Measurements from ENCODE around the gene NCK2. TPM values are rescaled to one million over a fixed set of nuclear protein-coding genes. Genes with fewer than 3 reads are reported as not detected.

NCK2 gene
- polyA plus RNA-seq, 1 of the 3 experiments (the other 2 are of a cell fraction): 42.8 TPM

GRCh38 chr2:105752691-105753358 is 8.1 kb downstream of the NCK2 start:
- Histone ChIP-seq H3K27me3 (ENCODE audit: insufficient read depth) (no peaks in the 10 kb centered on the region), H2AFZ (ENCODE audit: low read depth) (no peak overlapping the region), H3K27ac (ENCODE audit: low read depth in 2 of 2, low read length in 1 of 2) (no peak overlapping the region), H3K4me3 (ENCODE audit: low read depth in 2 of 2, low read length in 1 of 2) (no peak overlapping the region), H3K9me3 (no peaks in the 10 kb centered on the region), H3F3A (replicated peaks; ENCODE audit: insufficient read depth) (no peaks in the 10 kb centered on the region), H3K4me2 (no peak overlapping the region), H3K9ac (no peak overlapping the region), H3K79me2 (ENCODE audit: insufficient read depth) (peaks cover 99% of the 10 kb centered on the region), H3K36me3 (replicated peaks in 1 of 2; ENCODE audit: control insufficient read depth in 1 of 2, insufficient read depth in 2 of 2, low read length in 1 of 2) (peaks cover 2 to 5% of the 10 kb centered on the region in 2 experiments), H3K9me2 (no peaks in the 10 kb centered on the region), H4K20me1 (ENCODE audit: insufficient read depth) (peaks cover 91% of the 10 kb centered on the region), H3K4me1 (ENCODE audit: control insufficient read depth in 1 of 2, insufficient read depth in 2 of 2, low read depth in 1 of 2, low read length in 1 of 2) (peaks cover 0 to 5% of the 10 kb centered on the region in 2 experiments; a peak in 1 of 4 replicates)
- ChIA-PET POLR2A (no interaction called here), CTCF (no interaction called here)
- TF ChIP-seq YY1 (IDR thresholded peaks at IDR 0.05; ENCODE audit: low read depth) (no peak), MXI1 (IDR thresholded peaks at IDR 0.05; ENCODE audit: low read depth, low read length) (no peak), JUND (IDR thresholded peaks at IDR 0.05) (no peak), POLR2AphosphoS5 (IDR thresholded peaks at IDR 0.05; ENCODE audit: low read depth, low read length) (no peak), SMC3 (IDR thresholded peaks at IDR 0.05; ENCODE audit: low read depth, low read length) (no peak)
- no peak for DNase-seq
- 94% methylated on average over 5 of the region's 5 CpGs for WGBS (ENCODE audit: low lambda C conversion rate)

- Histone ChIP-seq H3K79me2 (ENCODE audit: insufficient read depth) (peaks cover 99% of the 10 kb centered on the region), H2AFZ (ENCODE audit: low read depth) (no peak overlapping the region), H3K27me3 (ENCODE audit: insufficient read depth) (no peaks in the 10 kb centered on the region), H4K20me1 (ENCODE audit: insufficient read depth) (peaks cover 90% of the 10 kb centered on the region), H3K9me3 (no peaks in the 10 kb centered on the region), H3K4me2 (no peak overlapping the region), H3K36me3 (replicated peaks in 1 of 2; ENCODE audit: control insufficient read depth in 1 of 2, insufficient read depth in 2 of 2, low read length in 1 of 2) (peaks cover 2 to 5% of the 10 kb centered on the region in 2 experiments), H3K9ac (no peak overlapping the region), H3K4me1 (ENCODE audit: control insufficient read depth in 1 of 2, insufficient read depth in 2 of 2, low read depth in 1 of 2, low read length in 1 of 2) (peaks cover 0 to 5% of the 10 kb centered on the region in 2 experiments; a peak in 1 of 4 replicates), H3K9me2 (no peaks in the 10 kb centered on the region), H3F3A (replicated peaks; ENCODE audit: insufficient read depth) (no peaks in the 10 kb centered on the region), H3K4me3 (ENCODE audit: low read depth in 2 of 2, low read length in 1 of 2) (no peak overlapping the region), H3K27ac (ENCODE audit: low read depth in 2 of 2, low read length in 1 of 2) (no peak overlapping the region)
- ChIA-PET POLR2A (no interaction called here), CTCF (interaction anchor here (0.8 kb wide), 1 partner anchor 345 kb away, joined by 3 read pairs; no protein-coding TSS in a partner anchor)
- 75% methylated on average over 2 of the region's 2 CpGs for WGBS (ENCODE audit: low lambda C conversion rate)
- no peak for DNase-seq
- TF ChIP-seq CHD2 (IDR thresholded peaks at IDR 0.05; ENCODE audit: low read length, partially characterized antibody) (no peak), GABPA (IDR thresholded peaks at IDR 0.05; ENCODE audit: low read depth) (no peak), RXRA (IDR thresholded peaks at IDR 0.05; ENCODE audit: borderline replicate concordance, low read depth) (no peak)
Measured at GRCh38 chr2:105753380-105753779, 8.7 kb downstream of the NCK2 start.

- no peak overlapping the region for H2AFZ ChIP-seq (ENCODE audit: low read depth)
- H3K36me3 ChIP-seq (replicated peaks in 1 of 2; ENCODE audit: control insufficient read depth in 1 of 2, insufficient read depth in 2 of 2, low read length in 1 of 2): peaks cover 2 to 5% of the 10 kb centered on the region in 2 experiments
- ChIA-PET CTCF (interaction anchor here (0.8 kb wide), 1 partner anchor 344 kb away, joined by 3 read pairs; no protein-coding TSS in a partner anchor), POLR2A (no interaction called here)
- H3K4me3 ChIP-seq (ENCODE audit: low read depth in 2 of 2, low read length in 1 of 2): no peak overlapping the region
- no peak for DNase-seq
- no peak overlapping the region for H3K9ac ChIP-seq
- no peak overlapping the region for H3K4me2 ChIP-seq
- 81% methylated on average over 3 of the region's 5 CpGs for WGBS (ENCODE audit: low lambda C conversion rate)
- no peak overlapping the region for H3K27ac ChIP-seq (ENCODE audit: low read depth in 2 of 2, low read length in 1 of 2)
- peaks cover 99% of the 10 kb centered on the region for H3K79me2 ChIP-seq (ENCODE audit: insufficient read depth)
- TF ChIP-seq MEF2A (IDR thresholded peaks at IDR 0.05; ENCODE audit: borderline replicate concordance, low read depth) (no peak), CHD2 (IDR thresholded peaks at IDR 0.05; ENCODE audit: low read length, partially characterized antibody) (no peak), FOSL2 (IDR thresholded peaks at IDR 0.05; ENCODE audit: borderline replicate concordance, low read depth) (no peak)
- H3F3A ChIP-seq (replicated peaks; ENCODE audit: insufficient read depth): no peaks in the 10 kb centered on the region
- no peaks in the 10 kb centered on the region for H3K9me3 ChIP-seq
- H3K4me1 ChIP-seq (ENCODE audit: control insufficient read depth in 1 of 2, insufficient read depth in 2 of 2, low read depth in 1 of 2, low read length in 1 of 2): peaks cover 0 to 5% of the 10 kb centered on the region in 2 experiments; a peak in 1 of 4 replicates
- H4K20me1 ChIP-seq (ENCODE audit: insufficient read depth): peaks cover 90% of the 10 kb centered on the region
- no peaks in the 10 kb centered on the region for H3K27me3 ChIP-seq (ENCODE audit: insufficient read depth)
- no peaks in the 10 kb centered on the region for H3K9me2 ChIP-seq
Measured at GRCh38 chr2:105754011-105754410, 9.3 kb downstream of the NCK2 start.

All from SK-N-SH (cell line).